ENCODE measurements around the gene IGF1. TPM values are rescaled to one million over a fixed set of nuclear protein-coding genes. Genes with fewer than 3 reads are reported as not detected.

IGF1 gene
- total RNA-seq, 1 experiment from 2014 or later, result 0.17 TPM

DNA sequence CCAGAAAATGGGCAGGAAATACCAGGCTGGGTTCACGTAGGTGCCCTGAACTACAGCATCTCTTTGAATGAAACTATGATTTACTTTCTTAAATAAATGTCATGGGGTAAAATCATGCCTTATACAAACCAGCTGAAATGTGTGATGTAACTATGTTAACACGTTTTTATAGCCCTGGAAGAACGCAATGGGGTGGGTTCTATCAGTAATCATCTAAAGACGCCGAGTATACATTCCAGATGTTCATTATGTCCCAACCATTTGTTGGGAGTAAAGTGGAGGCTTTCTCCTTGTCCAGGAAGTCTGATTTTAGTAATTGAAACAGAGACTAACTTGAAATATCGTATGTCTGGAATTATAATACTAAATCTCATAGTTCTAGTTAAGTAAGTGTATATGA, 16.2 kb upstream of the IGF1 start:
- no peak for DNase-seq (ENCODE audit: low spot score)

DNA sequence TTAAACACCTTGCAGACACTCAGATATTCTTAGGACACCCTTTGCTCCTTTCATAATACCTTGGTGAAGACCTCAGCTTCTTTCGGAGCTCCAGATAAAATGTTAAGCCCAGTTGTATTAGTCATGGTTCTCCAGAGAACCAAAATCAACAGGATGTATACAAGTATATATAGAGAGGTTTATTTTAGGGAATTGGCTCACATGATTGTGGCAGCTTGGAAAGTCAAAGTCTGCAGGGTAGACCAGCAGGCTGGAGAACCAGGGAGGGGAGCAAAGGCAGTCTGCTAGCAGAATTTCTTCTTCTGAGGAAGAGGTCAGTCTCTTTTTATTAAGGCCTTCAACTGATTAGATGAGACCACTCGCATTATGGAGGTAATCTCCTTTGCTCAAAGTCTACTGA, 6.9 kb upstream of the IGF1 start:
- DNase-seq (ENCODE audit: low spot score), result no peak

DNA sequence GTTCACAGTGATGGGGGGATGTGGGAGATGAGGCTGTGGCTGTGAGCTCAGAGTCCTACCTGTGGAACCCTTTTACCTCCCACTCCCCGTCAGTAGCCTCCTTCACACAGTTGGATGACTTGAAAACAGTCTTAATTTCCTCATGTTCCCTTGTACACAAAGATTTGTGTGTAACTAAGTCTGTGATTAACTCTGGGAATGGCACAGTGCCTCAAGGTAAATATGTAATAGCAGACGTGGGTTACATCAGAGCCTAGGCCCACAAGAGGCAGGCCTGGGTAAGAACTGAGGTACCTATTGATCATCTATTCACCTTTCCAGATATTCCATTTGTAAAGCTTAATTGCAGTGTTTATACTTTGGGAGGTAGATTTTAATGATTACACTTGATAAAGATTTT, 5.8 kb upstream of the IGF1 start:
- DNase-seq (ENCODE audit: low spot score), result no peak

DNA sequence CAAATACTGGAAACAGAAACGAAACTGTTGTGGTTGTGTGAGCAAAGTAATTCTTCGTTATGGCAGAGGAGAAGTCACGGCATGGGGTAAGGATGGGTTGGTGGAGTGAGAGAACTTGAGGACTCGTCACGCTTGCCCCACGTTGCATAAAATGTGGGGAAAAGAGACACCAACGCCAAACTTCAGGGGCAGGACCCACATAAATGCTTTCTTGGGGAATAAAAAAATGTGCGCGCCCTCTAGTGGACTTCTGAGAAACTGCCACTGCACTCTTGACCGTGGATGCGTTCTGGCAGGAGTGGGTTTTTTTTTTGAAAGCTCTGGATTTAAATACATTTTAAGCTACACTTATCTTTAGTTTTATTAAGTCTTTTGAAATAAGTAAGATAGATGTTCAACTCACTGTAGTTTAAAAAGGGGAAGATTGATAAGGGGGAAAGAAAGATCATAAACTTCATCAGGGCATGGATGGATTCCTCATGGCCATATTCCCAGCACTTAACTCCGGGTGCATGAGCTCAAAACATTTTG, 4.1 kb upstream of the IGF1 start:
- DNase-seq (ENCODE audit: low spot score), result no peak

DNA sequence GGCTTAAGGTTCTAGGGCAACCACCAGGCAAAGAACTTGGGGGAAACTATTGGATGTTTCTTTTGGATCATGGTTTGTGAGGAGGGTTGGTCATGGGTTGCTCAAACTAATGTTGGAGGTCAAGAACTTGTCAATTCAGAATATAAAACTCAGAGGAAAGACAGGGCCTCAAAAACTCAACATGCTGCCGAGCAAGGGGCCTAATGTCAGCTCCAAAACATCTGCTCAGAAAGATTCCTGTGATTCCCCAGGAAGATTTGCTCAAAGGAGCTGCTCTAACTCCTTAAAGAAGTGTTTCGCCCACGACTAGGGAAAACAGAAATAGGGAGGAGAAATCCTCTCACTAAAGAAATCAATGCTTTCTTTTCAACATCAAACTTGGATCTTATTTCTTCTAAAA, 3.7 kb upstream of the IGF1 start:
- DNase-seq (ENCODE audit: low spot score), result no peak

DNA sequence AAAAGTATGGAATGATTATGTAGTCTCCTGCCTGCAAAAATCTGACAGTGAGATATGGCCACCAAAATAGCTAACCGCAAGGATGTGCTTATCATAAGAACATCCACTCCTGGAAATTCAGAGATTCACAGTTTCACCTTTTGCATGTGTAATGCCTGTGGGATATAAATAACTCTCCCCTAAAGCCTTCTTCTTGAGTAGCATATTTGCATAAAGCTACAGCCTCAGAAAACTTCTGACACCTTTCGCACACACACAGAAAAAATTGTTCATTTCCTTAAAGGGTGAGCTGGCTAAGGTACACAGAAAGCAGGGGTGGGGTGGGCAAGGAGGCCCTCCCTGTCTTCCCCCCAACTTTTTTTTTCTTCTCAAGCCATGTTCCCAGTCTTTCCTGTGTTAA, 3.1 kb upstream of the IGF1 start:
- DNase-seq (ENCODE audit: low spot score), result no peak

DNA sequence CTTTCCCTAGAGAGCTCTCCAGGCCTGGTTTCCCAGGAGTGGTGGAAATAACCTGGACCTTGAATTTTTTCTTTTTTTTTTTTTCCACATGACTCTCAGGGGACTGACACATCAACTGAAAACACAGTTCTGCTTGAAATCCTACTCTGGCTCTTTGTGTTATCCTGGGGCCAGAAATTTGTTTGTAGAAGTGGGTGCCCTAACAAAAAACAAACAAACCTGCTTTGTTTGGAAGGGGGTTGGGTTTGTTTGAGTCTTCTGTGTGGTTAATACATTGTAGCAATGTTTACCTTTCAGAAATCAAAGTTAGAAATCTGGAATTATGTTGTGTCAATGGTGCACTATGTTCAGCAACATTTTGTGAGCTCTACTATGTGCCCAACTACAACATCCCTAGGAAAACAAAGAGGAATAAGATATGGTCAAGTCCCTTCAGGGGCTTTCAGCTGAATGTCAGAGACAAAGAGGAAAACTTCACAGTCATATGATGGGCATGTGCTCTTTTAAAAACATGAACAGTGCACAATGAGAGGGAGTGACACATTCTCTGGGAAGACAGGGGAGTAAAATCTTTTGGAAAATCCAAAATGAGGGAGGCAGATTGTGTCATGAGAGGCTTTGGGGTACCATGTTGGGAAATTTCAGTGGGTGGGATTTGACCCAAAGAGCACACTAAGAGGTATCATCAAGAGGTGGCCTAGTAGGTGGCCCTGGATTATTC, 1.5 kb upstream of the IGF1 start:
- DNase-seq (ENCODE audit: low spot score), result no peak

DNA sequence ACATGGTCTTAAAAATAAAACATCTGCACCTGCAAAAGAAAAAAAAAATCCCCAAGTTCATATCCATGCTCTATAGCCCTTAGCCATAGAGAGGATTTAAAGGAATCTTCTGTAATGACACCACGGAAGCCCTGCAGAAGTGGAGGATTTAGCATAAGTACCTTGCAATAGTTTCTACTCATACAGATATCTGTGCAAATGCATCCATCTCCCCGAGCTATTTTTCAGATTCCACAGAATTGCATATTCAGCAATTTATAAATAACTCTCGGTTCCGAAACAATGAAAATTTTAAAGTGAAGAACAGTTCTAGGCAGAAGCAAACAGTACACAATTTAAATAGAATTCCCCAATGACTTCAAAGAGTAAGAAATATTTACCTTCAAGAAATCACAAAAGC, 424 bp downstream of the IGF1 start:
- no peak for DNase-seq (ENCODE audit: low spot score)

DNA sequence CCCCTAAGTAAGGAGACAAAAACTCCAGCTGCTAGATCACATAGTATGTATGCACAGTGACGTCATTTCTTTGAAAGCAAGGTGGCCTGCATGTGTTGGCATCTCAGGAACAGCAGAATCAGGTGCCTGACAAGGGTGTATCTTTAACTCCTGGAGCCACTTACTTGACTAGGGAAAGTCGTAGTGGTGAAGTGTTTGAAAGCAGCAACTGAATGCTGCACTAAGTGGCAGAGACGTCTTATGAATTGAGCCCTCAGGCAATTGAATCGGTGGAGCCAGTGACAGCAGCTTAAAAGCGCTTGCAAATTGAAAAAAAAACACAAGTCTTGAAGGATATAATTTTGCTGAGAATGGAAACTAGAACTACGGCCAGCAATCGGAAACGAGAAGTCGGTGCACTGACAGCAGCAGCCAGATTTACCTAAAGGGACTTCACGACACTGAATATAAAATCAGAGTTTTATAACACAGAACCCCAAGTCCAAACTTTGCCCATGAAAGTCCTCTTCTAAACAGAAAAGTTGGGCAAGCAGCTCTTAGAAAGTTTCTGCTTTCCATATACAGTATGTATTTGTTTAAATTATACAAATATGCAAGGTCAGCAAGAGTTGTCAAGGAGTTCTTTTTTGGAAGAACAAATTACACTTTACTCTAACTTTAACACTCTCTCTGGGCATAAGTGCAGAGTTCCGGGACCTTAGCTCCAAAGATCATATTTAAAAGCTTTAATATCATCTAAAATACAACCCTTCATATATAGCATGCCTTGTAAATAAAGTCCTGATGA, 1.1 kb downstream of the IGF1 start:
- no peak for DNase-seq (ENCODE audit: low spot score)

DNA sequence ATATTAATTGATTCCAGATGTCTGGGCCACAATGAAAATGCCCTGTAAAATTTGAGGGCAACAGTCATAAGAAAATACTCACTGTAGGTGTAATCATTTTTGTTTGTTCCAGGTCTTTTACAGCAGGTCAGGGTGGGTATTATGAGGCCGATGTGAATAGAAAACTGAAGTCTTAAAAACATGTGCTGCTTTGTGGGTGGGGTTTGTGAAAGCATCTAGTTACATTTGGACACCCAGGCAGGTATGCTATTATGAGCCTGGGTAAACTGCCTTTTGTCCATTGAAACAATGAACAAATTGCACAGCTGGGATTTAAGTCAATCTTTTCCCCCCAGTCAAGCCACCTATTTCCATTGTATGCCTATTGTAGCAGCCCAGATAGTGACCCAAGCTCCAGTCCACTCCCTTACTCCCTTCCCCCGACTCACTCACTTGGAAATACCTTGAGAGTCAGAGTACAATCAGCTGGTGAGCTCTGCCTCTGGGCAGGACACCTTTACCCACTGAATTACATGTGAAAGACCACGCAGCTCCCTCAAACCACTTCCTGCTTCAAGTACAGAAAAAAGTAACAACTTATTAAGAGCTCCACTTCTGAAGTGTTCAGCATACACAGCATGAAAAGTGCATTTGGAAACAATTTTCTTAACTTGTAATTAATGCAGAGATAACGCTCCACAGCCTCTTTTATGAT, 1.8 kb downstream of the IGF1 start:
- no peak for DNase-seq (ENCODE audit: low spot score)

DNA sequence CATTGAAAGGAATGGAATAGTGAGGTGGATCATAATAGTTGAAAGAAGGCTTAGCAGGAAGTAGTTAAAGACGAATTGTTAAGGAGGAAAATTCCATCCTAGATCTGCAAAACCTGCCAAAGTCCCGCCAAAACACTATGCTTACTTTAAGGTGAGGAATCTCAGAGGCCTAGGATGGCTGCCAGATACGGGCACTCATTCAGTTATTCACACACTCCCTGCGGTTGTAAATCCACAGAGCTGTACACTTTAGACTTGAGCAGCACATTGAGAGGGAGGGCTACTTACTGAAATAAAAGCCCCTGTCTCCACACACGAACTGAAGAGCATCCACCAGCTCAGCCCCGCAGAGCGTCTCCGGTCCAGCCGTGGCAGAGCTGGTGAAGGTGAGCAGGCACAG, 5.0 kb downstream of the IGF1 start:
- DNase-seq (ENCODE audit: low spot score), result no peak

DNA sequence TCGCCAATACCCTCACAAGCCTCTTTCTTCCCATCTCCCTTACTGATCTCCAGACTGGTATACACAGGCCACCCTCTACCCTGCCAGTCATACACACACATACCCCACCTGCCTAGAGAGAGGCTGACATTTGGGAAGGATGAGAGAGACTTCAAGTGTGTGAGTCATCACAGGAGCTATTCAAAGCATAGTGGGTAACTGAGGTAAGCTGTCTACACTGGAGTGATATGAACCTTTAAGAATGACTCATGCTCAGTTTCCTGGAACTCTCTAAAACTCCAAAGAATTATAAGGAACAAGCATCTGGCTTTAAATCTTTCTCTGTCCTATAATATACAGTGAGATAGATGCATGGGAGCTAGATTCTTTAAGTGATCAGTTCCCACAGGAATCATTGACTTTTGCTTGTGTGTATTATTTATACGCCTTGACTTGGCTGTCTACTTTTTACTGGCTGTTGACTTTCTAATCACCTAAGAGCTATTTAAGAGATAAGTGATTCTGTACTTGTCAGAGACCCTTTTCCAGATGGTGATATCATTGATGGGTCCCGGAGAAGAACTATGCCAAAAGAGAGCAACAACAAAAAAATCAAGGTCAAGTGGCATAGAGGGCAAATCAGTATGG, 5.8 kb downstream of the IGF1 start:
- DNase-seq (ENCODE audit: low spot score), result no peak

DNA sequence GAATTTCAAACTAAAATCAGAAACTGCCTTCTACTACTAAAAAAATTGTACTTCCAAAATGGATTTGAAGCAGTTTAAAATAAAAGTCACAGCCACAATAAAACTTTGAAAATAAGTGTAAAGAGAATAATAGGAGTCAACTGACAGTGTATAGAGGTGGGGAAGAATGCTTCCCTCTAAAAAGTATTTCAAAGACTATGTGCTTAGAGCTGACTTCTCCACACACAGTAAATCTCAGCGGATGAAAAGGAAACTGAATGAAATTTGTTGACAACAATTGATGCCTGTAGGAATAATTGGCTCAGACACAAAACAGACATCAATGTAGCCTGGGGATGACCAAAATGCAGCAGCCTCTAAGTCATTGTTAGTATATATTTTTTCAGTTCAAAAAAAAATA, 7.9 kb downstream of the IGF1 start:
- no peak for DNase-seq (ENCODE audit: low spot score)

DNA sequence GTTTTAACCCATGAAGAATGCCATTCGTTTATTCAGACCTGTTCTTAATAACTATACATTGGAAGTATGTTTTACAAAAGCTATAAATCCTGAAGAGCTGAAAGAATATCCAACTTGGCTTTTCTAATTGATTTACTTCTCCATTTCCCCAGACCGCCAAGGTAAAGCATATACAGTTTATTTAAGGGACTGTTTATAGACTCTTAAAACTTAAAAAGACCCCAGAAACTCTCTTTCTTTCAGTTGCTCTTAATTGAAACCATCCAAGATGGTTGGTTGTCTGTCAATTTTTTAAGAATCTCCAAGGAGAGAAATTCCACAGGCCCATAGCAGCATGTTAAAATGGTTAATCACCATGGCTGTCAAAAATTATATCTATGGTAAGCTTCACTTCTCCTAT, 8.8 kb downstream of the IGF1 start:
- DNase-seq (ENCODE audit: low spot score), result no peak

DNA sequence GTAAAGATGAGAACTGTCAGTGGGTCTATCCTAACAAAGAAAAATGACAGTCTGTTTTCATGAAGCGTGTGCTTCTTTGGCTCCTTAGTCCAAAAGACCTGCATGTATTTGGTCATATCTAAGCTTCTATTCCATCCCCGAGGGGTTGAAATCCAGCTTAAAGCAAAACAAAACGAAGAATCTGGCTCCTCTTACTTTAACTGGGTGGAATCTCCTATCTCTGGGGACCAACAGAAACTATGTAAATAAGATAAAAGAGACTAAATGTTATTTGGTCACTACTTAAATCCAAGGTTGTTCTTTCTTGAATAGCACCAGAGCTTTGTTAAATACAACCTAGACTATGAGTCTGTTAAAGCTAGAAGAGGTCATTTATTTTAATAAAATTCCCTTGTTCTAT, 9.4 kb downstream of the IGF1 start:
- DNase-seq (ENCODE audit: low spot score), result no peak

DNA sequence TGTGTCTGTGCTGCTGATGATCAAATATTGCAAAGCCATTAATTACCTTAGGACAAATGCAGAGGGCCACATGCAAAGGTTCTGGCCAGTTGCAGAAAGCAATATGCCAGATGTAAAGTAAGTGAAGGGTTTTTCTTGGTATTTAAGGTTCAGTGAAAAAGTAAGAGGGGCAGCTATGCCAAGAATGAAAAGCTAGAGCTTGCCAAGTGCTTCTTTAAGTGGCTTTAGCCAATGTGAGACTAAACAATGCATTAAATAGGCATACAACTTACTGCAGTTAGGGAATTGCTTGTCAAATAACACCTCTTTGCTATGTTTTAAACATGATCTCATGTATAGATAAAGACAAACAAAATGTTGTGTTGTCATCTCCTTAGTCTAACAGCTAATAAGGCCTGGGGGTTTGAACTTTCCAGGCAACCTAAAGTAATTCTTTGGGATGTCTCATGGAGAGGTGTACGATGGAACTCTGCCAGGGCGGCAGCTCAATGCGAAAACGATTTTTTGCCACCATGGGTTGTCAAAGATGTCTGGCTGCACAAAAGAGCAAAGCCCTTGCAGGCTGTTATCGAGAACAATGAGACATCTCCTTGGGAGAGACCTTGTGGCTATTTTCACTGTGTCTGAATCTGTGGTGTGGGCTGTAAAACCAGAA, 12.0 kb downstream of the IGF1 start:
- no peak for DNase-seq (ENCODE audit: low spot score)

DNA sequence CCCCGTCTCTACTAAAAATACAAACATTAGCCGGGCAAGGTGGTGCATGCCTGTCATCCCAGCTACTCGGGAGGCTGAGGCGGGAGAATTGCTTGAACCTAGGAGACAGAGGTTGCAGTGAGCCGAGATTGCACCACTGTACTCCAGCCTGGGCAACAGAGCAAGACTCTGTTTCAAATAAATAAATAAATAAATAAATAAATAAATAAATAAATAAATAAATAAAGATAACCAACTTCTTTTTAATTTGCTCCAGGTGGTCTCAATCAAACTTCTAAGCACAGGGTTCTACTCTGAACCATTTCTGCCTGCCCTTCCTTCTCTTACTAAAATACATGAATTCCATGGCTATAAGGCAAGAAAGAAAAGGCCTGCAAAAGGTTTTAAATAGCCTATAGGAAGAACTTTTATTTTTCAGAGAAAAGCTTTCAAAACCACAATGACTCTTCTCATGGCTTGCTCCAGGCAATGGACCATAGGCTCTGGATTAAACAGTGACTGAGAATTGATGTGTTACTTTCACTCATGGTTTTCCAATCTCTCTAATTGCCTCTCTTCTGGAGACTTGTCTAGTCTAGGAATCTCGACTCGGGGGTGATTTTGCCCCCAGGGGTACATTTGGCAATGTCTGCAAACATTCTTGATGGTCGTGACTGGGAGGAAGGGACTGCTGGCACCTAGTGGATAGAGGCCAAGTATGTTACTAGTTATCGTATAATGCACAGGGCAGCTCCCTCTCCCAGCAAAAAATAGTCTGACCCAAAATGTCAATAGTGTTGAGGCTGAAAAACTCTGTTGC, 14.4 kb downstream of the IGF1 start:
- DNase-seq (ENCODE audit: low spot score), result no peak

DNA sequence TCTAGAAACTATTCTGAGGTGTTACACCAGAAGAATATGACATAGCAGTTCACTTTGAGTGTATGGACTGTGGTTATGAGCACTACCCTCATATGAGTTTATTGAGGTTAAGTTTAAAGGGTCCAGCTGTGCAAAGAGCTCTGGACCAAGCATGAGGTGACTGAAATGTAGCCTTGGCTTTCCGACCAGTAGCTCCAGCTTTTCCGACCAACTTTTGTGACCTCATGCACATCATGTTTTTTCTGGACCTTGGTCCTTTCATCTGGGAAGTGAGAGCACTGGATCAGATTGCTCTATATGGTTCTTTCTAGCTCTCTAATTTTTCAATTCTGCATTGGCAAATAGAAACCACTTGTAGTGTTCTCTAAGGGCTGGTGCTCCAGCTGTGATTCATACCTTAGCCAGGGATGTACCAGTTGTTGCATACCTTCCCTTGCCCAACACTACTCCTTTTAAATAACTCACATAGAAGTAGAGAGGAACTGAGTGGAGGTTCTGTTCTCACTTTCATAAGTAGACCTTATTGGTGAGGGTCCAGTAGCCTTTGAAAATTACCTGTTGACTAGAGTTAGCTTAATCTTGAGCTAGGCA, 16.6 kb downstream of the IGF1 start:
- DNase-seq (ENCODE audit: low spot score), result no peak

DNA sequence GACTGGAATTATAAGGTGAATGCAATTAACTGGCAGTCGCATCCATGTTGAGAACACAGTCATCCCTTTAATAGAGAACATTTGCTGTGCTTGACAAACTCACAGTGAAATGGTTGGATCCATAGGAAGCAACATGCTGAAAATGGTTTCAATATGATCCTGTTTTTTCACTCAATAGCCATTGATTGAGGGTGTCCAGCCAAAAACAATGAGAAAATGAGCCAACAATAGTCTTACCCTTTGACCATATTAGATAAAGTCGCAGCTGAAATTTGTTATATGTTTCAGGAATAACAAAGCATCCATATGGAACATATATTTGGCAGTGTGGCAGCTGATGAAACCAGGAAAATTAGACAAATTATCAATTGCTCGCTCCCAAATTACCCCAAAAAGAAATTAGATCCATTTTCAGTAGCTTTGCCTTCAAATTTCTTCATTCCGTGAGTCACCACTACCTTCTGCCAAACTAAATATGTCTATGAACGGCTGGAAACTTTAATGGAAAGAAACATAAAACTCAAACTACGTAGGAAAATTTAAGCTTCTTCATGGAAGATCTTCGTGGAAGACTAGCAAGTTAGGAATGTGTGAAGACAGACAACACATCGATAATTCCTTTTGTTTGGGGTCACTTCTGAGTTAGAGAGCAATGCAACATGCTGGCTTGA, 17.4 kb downstream of the IGF1 start:
- DNase-seq (ENCODE audit: low spot score), result no peak

DNA sequence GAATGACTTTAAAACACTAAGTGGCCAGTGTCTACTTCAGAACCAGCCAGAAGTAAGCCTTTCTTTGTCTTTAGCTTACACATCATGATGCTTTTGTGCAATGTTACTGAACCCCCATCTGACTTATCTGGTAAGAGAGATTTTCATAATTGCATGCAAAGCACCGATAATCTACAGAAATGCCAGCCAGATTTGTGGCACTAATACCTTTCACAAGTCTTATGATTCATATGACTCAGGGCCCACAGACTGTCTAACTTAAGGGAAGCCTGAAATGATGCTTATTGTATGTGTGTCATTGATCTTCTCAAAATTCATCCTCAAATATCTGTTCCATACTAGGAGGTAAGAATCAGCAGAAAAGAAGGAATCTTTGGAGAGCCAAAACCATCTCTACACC, 18.0 kb downstream of the IGF1 start:
- no peak for DNase-seq (ENCODE audit: low spot score)
